Amniotic epithelial cell (primary cell): Measurements from ENCODE around the gene REG1B.
"Not testable (repeated sequence)": the region's sequence is repeated elsewhere in the genome, so short reads cannot be mapped to it uniquely, and the experiment has no call there.

Experiments
- DNase-seq: peaks from one replicate; pipeline ENCODE4 v3.0.0-alpha.2; 2010; ENCODE audit warnings: low read depth

REG1B gene

DNA sequence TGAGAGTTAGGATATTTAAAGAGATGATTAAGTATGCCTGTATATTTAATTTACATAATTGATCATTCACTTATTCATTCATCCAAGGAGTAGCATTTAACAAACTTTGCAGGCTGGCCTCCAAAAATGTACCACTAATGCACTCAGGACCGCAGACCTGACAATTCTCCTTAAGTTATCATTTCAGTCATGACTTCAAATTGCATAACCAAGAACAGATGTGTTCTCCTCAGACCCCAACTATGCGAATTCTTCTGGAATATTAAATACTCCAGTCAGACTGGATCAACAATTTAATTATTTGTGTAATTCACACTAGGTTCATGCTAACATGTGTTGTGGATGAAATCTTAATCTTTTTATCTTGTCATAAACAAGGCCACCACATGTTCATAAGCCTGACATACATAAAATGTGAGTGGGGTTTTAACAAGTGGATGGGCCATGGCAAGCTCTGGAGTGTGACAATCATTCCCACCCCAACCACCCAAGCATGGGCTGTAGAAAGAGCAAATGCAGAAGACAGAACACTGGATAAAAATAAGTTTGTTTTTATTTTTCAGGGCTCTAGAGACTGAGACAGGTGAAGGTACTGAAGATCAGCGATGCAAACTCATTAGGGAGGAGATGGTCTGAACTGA, 3.2 kb downstream of the REG1B start:
- DNase-seq = no peak

DNA sequence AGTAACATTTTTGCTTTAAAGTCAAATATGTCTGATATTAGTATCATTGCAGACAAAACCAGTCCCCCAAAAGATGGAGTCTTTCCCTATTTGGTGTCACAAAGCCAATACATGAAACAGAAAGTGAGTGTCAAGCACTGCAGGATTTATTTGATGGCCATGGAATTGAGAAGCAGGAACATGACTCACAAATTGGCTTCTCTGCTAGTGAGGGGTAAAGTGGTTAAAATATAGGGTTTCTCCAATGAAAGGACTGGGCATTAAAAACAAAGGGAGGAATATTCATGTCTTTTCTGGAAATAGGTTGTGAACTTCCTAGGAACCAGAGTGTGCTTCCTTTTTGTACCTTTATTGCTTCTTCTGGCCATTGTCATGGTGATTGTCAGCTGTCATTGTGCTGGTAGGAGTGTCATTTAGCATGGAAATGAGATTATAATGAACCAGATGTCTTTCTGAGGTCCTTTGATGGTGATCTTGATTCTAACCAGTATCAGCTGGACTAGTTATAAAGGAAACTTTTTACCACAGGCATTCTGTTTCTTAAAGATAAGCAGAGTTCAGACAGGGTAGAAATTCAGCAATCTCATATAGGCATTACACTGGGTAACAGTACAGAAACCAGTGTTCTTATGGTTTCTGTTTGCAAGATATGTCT, 4.1 kb downstream of the REG1B start:
- no peak for DNase-seq

DNA sequence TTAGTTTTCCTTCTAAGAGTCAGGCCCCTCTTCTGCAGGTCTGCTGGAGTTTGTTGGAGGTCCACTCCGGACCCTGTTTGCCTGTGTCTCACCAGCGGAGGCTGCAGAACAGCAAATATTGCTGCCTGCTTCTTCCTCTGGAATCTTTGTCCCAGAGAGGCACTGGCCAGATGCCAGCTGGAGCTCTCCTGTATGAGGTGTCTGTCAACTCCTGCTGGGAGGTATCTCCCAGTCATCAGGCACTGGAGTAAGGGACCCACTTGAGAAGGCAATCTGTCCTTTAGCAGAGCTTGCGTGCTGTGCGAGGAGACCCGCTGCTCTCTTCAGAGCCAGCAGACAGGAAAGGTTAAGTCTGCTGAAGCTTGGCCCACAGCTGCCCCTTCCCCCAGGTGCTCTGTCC, 4.8 kb downstream of the REG1B start:
- DNase-seq = no peak

DNA sequence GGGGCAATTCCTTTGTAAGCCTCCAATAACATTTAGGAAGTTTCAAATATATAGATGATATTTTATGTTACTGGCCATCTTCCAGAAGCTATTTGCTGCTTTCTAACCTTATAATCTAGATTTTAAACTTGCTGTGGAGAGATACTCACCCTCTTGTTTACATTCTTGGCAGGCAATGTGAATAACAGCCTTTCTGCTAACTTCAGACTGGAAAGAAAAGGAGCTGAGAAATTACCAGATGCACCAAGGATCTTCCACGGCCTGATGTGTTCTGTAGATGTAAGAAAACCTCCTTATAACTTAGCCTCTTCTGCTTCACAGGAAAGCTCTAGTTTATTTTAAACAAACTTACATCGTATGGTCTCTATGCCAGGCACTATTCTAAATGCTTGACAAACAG, 16.7 kb downstream of the REG1B start:
- DNase-seq = no peak

DNA sequence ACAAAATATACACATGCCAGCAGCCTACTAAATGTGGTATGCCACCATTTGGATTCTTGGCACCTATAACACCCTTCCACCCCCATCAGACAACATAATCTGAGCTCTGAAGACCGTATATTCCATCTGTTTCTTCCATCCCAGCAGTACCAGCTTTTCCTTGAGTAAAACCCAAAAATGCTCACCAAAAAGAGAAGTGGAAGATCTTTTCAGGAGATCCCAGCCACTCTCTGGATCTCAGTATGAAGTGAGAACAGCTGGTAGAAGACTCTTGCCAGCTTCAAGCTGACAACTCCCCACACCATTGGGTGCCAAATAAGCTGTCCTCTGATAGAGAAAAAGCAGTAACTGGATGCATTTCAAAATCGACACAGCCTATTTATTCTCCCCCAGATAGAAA, 22.6 kb downstream of the REG1B start:
- no peak for DNase-seq

DNA sequence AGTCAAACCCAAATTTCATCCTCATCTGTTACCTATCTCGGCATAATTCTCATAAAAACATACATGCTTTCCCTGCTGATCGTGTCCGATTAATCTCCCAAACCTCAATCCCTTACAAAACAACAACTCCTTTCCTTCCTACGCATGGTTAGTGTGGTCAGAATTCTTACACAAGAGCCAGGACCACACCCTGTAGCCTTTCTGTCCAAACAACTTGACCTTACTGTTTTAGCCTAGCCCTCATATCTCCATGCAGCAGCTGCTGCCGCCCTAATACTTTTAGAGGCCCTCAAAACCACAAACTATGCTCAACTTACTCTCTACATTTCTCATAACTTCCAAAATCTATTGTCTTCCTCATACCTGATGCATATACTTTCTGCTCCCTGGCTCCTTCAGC, 33.0 kb downstream of the REG1B start:
- not testable (repeated sequence) for DNase-seq

DNA sequence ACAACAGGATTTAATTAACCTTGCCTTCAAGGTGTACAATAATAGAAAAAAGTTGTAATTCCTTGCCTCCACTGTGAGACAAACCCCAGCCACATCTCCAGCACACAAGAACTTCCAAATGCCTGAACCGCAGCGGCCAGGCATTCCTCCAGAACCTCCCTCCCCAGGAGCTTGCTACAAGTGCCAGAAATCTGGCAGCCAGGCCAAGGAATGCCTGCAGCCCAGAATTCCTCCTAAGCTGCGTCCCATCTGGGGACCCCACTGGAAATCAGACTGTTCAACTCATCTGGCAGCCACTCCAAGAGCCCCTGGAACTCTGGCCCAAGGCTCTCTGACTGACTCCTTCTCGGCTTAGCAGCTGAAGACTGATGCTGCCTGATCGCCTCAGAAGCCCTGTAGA, 34.3 kb downstream of the REG1B start:
- DNase-seq = not testable (repeated sequence)

DNA sequence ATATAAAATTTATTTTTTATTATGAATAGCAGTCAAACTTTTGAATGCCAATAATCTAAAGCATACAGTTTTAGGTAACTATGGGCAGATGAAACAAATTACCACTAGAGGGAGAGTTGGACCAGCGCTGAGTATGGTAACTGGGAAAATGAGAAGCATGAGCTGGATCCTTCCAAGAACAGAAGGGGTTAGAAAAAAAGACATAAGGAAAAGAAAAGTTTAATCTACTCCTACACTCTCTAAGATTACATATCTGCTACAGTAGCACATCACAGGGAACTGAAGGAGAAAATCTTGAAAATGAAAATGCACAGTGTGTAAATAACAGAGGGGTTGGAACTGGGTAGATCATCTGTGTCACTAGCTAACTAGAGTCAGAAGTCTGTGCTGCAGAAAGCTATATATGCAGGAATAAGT, 46.8 kb downstream of the REG1B start:
- DNase-seq = no peak

DNA sequence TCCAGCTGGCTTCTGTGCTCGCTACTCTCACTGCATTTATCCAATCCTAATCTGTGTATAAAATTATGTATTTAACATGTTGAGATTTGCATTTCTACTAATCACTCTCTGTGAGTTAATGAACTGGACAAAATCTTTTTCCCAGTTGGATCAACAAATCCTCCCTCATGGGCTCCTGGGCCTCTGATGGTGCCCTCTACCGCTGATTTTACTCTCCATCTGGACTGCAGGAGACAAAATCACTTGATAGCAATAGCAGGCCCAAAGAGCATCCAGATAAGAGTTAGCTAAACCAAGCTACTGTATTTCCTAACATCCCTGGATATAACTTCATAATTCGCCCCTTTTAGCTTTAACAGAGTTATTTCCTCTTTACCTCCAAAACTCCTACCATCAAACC, 47.8 kb downstream of the REG1B start:
- no peak for DNase-seq
